ENCODE measurements around the gene EFR3B.
"Not testable (repeated sequence)": the region's sequence is repeated elsewhere in the genome, so short reads cannot be mapped to it uniquely, and the experiment has no call there.

The EFR3B gene

GRCh38 chr2:25158096-25158852 lies 116.4 kb downstream of the EFR3B start:
- DNase-seq, result no peak

DNA sequence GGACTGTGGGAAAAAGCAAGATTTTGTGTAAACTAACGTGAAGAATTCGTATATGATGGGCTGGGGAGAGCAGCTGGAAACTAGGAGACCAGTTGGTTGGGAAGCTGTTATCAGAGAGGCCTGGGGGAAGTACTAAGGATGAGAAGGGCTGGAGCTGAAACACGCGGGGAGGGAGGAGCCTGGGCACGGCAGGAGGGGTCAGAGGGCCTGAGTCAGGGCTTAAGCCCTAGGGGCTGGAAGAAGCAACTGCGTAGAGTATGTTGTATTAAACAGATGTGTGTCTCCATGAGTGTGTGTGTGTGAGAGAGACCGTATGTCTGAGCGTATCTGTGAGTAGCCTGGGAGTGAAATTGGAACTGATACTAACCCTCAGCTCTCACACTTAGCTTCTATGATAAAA lies 118.1 kb downstream of the EFR3B start:
- DNase-seq, result no peak

DNA sequence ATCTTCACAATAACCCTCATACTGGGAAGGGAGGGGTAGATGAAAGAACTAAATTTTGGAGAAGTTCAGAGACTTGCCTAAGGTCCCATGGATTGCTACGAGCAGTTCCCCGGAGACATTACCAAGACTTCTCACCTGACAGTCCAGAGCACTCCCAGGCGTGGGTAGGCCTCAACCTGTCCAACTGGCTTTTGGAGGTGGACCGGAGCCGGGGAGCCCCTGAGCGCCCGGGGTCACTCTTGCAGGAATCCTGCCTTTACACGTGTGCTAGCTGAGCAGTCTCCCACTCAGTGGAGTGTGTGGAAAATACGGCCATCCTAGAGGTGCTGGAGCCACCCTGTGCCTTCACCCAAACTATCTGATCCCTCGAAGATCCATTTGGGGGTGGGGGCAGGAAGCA lies 118.5 kb downstream of the EFR3B start:
- no peak for DNase-seq

DNA sequence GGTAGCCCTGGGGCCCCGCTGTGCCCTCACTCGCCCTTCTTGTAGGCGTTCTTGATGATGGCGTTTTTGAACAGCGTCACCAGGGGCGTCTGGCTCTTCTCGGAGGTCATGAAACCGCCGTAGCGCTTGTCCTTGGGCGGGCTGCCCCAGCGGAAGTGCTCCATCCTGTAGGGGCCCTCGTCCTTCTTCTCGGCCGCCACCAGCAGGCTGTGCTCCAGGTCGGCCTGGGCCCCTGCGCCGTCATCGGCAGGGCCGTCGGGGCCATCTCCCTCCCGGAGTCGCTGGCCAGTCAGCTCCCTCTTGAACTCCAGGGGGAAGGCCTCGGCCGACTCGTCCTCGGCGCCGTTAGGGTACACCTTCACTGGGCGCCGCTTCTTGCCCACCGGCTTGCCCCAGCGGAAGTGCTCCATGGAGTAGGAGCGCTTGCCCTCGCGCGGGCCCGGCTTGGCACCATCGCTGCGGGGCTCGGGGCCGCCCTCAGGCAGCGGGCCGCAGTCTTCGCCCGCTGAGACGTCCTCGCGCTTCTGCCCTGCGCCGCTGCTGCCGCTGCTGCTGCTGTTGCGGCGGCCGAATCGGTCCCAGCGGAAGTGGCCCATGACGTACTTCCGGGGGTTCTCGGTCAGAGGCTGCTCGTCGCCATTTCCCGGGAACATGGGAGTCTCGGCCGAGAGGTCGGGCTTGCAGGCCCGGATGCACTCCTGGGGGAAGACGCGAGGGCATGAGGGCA lies 119.3 kb downstream of the EFR3B start:
- peak; percentile 65 to 66 for DNase-seq

GRCh38 chr2:25162061-25162460 lies 120.2 kb downstream of the EFR3B start:
- DNase-seq, result not testable (repeated sequence)

DNA sequence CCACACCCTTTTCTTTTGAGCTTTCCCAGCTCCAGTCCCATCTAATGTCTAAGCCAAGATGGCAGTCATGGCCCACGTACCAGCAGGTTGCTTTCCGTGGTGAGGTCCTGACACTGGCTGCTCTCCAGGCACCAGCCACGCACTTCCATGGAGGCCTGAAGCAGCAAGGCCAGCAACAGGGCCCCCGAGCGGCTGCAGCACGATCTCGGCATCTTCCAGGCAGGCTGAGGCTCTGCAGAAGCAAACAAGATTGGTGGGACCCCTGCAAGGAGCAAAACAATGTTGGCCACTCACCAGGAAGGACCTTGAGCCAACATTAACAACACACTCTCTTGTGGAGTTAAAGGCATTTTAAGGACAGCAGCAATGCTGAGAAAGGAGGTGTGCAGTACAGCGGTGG lies 122.7 kb downstream of the EFR3B start:
- no peak for DNase-seq

GRCh38 chr2:25165992-25166875 lies 124.4 kb downstream of the EFR3B start:
- peak; percentile 24 to 32 for DNase-seq

DNA sequence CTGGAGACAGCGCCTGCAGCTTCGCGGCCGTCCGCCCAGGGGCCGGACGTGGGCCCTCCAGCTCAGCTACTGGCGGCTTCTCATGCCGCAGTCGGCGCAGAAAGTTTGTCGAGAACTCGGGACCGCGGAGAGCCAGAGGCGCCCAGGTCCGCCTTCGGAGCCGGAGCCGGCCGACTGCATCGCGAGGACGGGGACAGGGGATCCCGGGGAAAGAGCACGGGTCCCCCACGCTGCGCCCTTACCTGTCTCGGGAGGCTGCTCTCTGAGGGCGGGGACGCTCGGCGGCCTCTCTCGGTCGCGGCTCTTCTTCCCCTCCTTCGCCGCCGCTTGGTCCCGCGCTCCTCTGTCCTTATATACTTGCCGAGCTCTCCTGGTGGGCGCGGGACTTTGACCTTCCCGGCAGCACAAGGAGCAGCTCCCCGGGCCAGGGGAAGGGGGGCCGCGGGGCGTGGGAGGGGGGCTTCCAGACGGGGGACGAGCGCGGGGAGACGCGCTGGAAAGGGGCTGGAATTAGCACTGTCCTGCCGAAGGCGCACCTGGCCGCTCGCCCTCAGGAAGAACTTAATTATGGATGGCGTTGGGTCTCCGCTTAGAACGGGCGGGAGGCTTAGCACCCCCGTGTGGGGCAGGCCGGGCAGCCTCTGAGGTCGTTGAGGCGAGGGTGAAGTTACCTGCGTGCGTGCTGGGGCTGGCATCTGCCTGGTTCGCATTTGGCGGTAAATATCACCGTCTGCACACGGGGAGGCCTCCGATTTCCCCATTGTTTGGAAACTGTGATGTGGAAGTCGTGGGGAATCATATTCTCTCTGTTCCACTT lies 126.6 kb downstream of the EFR3B start, which contains the start of gene POMC:
POMC (minus strand) TSS at position 325 of the 817 bp plus-strand sequence. CDS start 3,808 bp downstream, outside the sequence.
- peak; percentile 19 for DNase-seq

GRCh38 chr2:25169073-25169470 lies 127.2 kb downstream of the EFR3B start:
- no peak for DNase-seq

GRCh38 chr2:25170888-25171287 lies 129.0 kb downstream of the EFR3B start:
- DNase-seq, result no peak

DNA sequence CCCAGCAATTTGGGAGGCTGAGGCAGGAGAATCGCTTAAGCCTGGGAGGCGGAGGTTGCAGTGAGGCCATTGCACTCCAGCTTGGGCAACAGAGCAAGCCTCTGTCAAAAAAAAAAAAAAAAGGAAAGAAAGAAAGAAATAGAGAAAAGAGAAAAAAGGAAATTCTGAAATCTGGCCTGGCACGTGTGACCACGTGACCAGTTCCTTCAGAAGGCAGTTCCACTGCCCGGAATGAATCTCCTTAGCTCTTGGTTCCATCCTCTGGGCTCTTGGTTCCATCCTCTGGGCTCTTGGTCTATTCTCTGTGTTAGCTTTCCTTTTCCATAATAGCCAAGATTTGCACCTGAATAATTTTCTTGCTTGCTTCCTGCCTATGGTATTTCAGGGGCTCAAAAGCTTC lies 131.8 kb downstream of the EFR3B start:
- no peak for DNase-seq

- no peak for DNase-seq
These were observed 132.5 kb downstream of the EFR3B start for GRCh38 chr2:25174192-25174861.

DNA sequence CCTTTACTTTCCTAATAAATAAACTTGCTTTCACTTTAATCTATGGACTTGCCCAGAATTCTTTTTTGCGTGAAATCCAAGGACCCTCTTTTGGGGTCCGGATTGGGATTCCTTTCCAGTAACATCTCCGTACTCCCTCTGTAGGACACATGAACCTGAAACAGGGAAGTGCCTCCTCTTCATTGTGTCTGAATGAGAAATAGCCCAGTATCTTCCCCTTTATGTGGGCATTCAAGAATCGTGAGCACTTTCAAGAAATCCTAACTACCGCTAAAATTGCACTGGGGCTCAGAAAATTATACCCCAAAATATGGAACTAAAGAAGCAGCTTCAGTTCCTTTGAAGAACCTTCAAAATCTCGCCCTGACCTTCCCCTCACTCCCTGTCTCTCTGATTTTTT lies 134.3 kb downstream of the EFR3B start:
- DNase-seq, result no peak

GRCh38 chr2:25176541-25177181 lies 134.8 kb downstream of the EFR3B start:
- no peak for DNase-seq

DNA sequence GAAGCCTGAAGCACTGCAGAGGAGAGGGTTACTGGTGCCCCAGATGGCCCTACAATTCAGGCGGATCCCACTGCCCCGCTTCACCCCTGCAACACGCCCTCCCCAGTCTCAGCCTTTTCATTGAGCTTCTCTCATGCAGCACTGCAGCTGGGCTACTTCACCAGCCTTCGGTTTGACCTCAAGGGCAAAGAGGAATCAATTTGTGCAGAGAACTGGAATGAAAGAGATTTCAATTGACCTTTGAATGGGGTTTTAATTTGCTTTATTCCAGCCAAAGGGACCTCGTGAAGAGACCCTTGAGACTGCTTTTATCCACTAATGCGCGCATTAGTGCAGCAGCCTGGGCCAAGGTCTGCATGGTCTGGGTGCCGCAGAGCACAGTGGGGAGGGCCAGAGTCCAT lies 135.3 kb downstream of the EFR3B start:
- no peak for DNase-seq

- no peak for DNase-seq
These were observed 137.1 kb downstream of the EFR3B start for GRCh38 chr2:25178976-25179375.

- no peak for DNase-seq
These were observed 142.4 kb downstream of the EFR3B start for GRCh38 chr2:25184254-25184653.

- no peak for DNase-seq
These were observed 146.0 kb downstream of the EFR3B start for GRCh38 chr2:25187729-25188350.

DNA sequence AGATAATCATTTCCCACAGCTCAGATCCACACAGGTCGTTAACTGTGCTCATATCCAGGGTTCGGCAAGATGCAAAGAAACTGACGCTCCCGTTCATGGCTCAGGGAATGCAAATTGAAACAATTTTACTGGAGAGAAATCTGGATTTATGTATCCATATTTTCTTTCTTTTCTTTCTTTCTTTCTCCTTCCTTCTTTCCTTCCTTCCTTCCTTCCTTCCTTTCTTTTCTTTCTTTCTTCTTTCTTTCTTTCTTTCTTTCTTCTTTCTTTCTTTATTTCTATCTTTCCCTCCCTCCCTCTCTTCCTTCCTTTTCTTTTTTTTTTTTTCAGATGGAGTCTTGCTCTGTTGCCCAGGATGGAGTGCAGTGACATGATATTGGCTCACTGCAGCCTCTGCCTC lies 146.5 kb downstream of the EFR3B start:
- DNase-seq, result no peak

GRCh38 chr2:25190536-25190935 lies 148.7 kb downstream of the EFR3B start:
- DNase-seq, result no peak
